ENCODE measurements around the gene MLXIP.

DNA sequence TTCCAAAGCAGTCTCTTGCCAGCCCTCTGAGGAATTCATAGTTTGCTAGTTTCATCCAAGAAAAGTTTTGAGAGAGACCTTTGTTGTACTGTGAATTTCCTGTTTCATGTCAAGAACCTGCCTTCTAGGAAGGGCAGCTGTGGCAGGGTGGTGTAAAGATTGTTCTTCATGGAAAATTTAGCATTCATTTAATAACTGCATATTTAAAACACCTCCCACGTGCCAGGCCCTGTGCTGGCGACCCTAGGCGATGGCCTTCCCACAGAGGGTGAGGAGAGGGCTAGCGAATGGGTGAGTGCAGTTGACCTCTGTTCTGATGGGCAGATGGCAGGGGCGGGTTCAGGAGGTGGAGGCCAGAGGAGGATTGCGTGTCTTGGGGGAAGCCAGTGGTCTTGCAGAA is 43.2 kb downstream of the MLXIP start:
- TF ChIP-seq, protein P1, sequence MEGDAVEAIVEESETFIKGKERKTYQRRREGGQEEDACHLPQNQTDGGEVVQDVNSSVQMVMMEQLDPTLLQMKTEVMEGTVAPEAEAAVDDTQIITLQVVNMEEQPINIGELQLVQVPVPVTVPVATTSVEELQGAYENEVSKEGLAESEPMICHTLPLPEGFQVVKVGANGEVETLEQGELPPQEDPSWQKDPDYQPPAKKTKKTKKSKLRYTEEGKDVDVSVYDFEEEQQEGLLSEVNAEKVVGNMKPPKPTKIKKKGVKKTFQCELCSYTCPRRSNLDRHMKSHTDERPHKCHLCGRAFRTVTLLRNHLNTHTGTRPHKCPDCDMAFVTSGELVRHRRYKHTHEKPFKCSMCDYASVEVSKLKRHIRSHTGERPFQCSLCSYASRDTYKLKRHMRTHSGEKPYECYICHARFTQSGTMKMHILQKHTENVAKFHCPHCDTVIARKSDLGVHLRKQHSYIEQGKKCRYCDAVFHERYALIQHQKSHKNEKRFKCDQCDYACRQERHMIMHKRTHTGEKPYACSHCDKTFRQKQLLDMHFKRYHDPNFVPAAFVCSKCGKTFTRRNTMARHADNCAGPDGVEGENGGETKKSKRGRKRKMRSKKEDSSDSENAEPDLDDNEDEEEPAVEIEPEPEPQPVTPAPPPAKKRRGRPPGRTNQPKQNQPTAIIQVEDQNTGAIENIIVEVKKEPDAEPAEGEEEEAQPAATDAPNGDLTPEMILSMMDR (IDR thresholded peaks at IDR 0.05) = no peak
- TF ChIP-seq POLR2A (IDR thresholded peaks at IDR 0.05) = no peak
